Measurements from ENCODE around the gene MRPL37.

MRPL37 gene

GRCh38 chr1:54157401-54157800, 42.6 kb upstream of the MRPL37 start:
- no peak for ATAC-seq
- TF ChIP-seq ZFP30 (CRISPR knock-in tag; IDR thresholded peaks at IDR 0.05) (no peak), BACH2 (CRISPR knock-in tag; IDR thresholded peaks at IDR 0.05; ENCODE audit: borderline replicate concordance) (no peak), SNAI2 (CRISPR knock-in tag; IDR thresholded peaks at IDR 0.05) (no peak), ZNF565 (CRISPR knock-in tag; conservative IDR thresholded peaks at IDR 0.05; ENCODE audit: low read depth) (no peak), TSHZ2 (CRISPR knock-in tag; IDR thresholded peaks at IDR 0.05) (no peak), ISL1 (CRISPR knock-in tag; IDR thresholded peaks at IDR 0.05) (no peak), ZFP3 (CRISPR knock-in tag; IDR thresholded peaks at IDR 0.05) (no peak), PPARA (CRISPR knock-in tag; IDR thresholded peaks at IDR 0.05; ENCODE audit: borderline replicate concordance) (no peak), TOX (CRISPR knock-in tag; IDR thresholded peaks at IDR 0.05; ENCODE audit: borderline replicate concordance) (no peak), CREB5 (CRISPR knock-in tag; IDR thresholded peaks at IDR 0.05; ENCODE audit: low read depth) (no peak), POU6F1 (CRISPR knock-in tag; IDR thresholded peaks at IDR 0.05; ENCODE audit: borderline replicate concordance, low read depth) (no peak), ARNTL (CRISPR knock-in tag; IDR thresholded peaks at IDR 0.05; ENCODE audit: borderline replicate concordance, low read depth) (no peak), GLIS3 (CRISPR knock-in tag; IDR thresholded peaks at IDR 0.05) (no peak), TCF4 (CRISPR knock-in tag; IDR thresholded peaks at IDR 0.05; ENCODE audit: borderline replicate concordance) (no peak)

- no peak for ATAC-seq
These were observed 41.9 kb upstream of the MRPL37 start for GRCh38 chr1:54158071-54158470.

More at GRCh38 chr1:54158071-54158470, 41.9 kb upstream of the MRPL37 start:
- no peak for TF ChIP-seq ZC3H10 (CRISPR knock-in tag; IDR thresholded peaks at IDR 0.05)
- no peak for TF ChIP-seq PATZ1 (CRISPR knock-in tag; IDR thresholded peaks at IDR 0.05; ENCODE audit: borderline replicate concordance)
- TF ChIP-seq SNAI2 (CRISPR knock-in tag; IDR thresholded peaks at IDR 0.05), result no peak
- no peak for TF ChIP-seq ARNTL (CRISPR knock-in tag; IDR thresholded peaks at IDR 0.05; ENCODE audit: borderline replicate concordance, low read depth)
- TF ChIP-seq TCF4 (CRISPR knock-in tag; IDR thresholded peaks at IDR 0.05; ENCODE audit: borderline replicate concordance), result no peak
- no peak for TF ChIP-seq ZFP30 (CRISPR knock-in tag; IDR thresholded peaks at IDR 0.05)
- no peak for TF ChIP-seq CSDC2 (CRISPR knock-in tag; IDR thresholded peaks at IDR 0.05)
- no peak for TF ChIP-seq GLIS3 (CRISPR knock-in tag; IDR thresholded peaks at IDR 0.05)
- TF ChIP-seq RARB (CRISPR knock-in tag; IDR thresholded peaks at IDR 0.05), result no peak
- TF ChIP-seq ISL1 (CRISPR knock-in tag; IDR thresholded peaks at IDR 0.05), result no peak
- no peak for TF ChIP-seq TOX (CRISPR knock-in tag; IDR thresholded peaks at IDR 0.05; ENCODE audit: borderline replicate concordance)
- TF ChIP-seq POU6F1 (CRISPR knock-in tag; IDR thresholded peaks at IDR 0.05; ENCODE audit: borderline replicate concordance, low read depth), result no peak
- no peak for TF ChIP-seq OSR1 (CRISPR knock-in tag; IDR thresholded peaks at IDR 0.05)
- TF ChIP-seq ZNF565 (CRISPR knock-in tag; conservative IDR thresholded peaks at IDR 0.05; ENCODE audit: low read depth), result no peak
- no peak for TF ChIP-seq CREB5 (CRISPR knock-in tag; IDR thresholded peaks at IDR 0.05; ENCODE audit: low read depth)
- TF ChIP-seq ZNF70 (CRISPR knock-in tag; IDR thresholded peaks at IDR 0.05), result no peak
- TF ChIP-seq TSHZ2 (CRISPR knock-in tag; IDR thresholded peaks at IDR 0.05), result no peak
- TF ChIP-seq PPARA (CRISPR knock-in tag; IDR thresholded peaks at IDR 0.05; ENCODE audit: borderline replicate concordance), result no peak
